Cardiac muscle cell (in vitro differentiated cells and primary cell): ENCODE measurements around the gene FAM114A2. TPM values are rescaled to one million over a fixed set of nuclear protein-coding genes. Genes with fewer than 3 reads are reported as not detected.

Experiments used
- DNase-seq, 2 donors: peaks; one replicate each; pipeline versions ENCODE4 v3.0.0 to v3.0.0-alpha.2; 2010 to 2017; ENCODE audit warnings: low read depth in 1 of 2, low spot score in 1 of 2
- H3K27ac ChIP-seq: fragments of 200-600 bp; sonication (generic); 2 replicates; pipeline ENCODE4 v1.5.1; 2016
- H3K27me3 ChIP-seq: fragments of 200-600 bp; sonication (generic); 2 replicates; pipeline ENCODE4 v1.6.0; 2016; ENCODE audit warnings: control low read depth
- H3K36me3 ChIP-seq: fragments of 200-600 bp; sonication (generic); 2 replicates; pipeline ENCODE4 v1.5.1; 2016; ENCODE audit warnings: control low read depth
- H3K4me1 ChIP-seq: fragments of 200-600 bp; sonication (generic); 2 replicates; pipeline ENCODE4 v1.8.1; 2017; ENCODE audit warnings: low read depth, mild to moderate bottlenecking, mixed run types
- H3K4me3 ChIP-seq: fragments of 200-600 bp; sonication (generic); 2 replicates; pipeline ENCODE4 v1.5.1; 2016; ENCODE audit warnings: mild to moderate bottlenecking
- H3K9me3 ChIP-seq: fragments of 200-600 bp; sonication (generic); 2 replicates; pipeline ENCODE4 v1.5.1; 2017; ENCODE audit warnings: low read depth, mild to moderate bottlenecking, control low read depth
- CTCF ChIP-seq: IDR thresholded peaks from 2 replicates; pipeline ENCODE4 v1.5.1; 2012; ENCODE audit warnings: low read depth, mild to moderate bottlenecking, low read length
- polyA plus RNA-seq: library from polyadenylated mRNA; unstranded; fragments of >200 nt; fragmentation: Nextera tagmentation; extraction: Ambion mirVana; gene quantifications from 2 replicates; pipeline ENCODE4 v1.2.1, GENCODE V29; 2016
- total RNA-seq: library from RNA; depleted of rRNA; stranded (reverse); fragments of >200 nt; gene quantifications from 2 replicates; pipeline ENCODE4 v1.2.3, GENCODE V29; 2016

Gene FAM114A2
- total and polyA plus RNA-seq, 2 experiments from 2014 or later = 10.3 to 13.6 TPM

DNA sequence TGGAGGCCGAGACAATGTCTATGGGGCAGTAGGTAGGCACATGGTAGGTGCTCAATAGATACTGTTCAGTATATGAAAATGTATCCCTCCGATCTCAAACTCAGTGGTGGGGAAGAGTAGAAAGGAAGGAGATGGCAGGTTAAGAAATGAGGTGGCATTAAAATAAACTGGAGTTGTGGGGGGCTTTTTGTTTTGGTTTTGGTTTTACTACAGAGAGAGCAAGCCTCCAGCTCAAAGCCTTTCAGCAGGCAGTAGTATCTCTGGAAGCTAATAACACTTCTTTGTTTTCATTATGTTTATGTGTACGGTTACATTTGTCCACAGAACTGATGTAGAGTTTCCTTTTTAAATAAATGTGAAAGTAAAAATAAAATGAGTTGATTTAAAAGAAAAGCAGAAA is 8.6 kb upstream of the FAM114A2 start:
- no peak for TF ChIP-seq CTCF
- H3K9me3 ChIP-seq = no peaks in the 10 kb centered on the region
- no peak overlapping the region for H3K27ac ChIP-seq
- DNase-seq = no peak
- H3K27me3 ChIP-seq = no peaks in the 10 kb centered on the region
- H3K36me3 ChIP-seq = no peaks in the 10 kb centered on the region
- no peaks in the 10 kb centered on the region for H3K4me1 ChIP-seq
- no peak overlapping the region for H3K4me3 ChIP-seq

DNA sequence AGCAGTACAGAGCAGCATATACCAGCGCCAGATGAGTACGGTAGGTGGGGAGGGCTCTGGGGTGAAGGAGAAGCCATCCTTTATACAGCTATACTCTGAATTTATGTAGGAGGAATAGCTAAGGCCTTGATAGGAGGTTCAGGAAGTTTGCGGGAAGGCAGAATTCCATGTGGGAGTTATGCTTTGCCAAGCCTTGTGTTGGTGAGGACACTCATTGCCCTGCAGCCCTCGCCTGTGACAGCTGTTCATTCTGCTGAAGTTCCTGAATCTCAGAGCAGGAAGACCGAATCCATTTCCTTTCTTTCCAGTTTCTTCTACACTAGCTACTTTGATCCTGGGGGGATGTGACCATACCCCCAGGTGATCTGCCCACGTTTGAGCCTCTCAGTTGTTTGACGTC is 7.8 kb upstream of the FAM114A2 start:
- no peaks in the 10 kb centered on the region for H3K27me3 ChIP-seq
- H3K9me3 ChIP-seq = no peaks in the 10 kb centered on the region
- peak in 1 of 2 donors; percentile 16 for DNase-seq
- no peak for TF ChIP-seq CTCF
- H3K27ac ChIP-seq = no peak overlapping the region
- no peaks in the 10 kb centered on the region for H3K36me3 ChIP-seq
- H3K4me1 ChIP-seq = no peaks in the 10 kb centered on the region
- H3K4me3 ChIP-seq = no peak overlapping the region

GRCh38 chr5:154044581-154044980 is 5.9 kb upstream of the FAM114A2 start:
- Histone ChIP-seq H3K4me1 (no peaks in the 10 kb centered on the region), H3K36me3 (no peaks in the 10 kb centered on the region), H3K9me3 (no peaks in the 10 kb centered on the region), H3K27ac (no peak overlapping the region), H3K27me3 (no peaks in the 10 kb centered on the region), H3K4me3 (no peak overlapping the region)
- TF ChIP-seq CTCF = no peak
- DNase-seq = no peak

DNA sequence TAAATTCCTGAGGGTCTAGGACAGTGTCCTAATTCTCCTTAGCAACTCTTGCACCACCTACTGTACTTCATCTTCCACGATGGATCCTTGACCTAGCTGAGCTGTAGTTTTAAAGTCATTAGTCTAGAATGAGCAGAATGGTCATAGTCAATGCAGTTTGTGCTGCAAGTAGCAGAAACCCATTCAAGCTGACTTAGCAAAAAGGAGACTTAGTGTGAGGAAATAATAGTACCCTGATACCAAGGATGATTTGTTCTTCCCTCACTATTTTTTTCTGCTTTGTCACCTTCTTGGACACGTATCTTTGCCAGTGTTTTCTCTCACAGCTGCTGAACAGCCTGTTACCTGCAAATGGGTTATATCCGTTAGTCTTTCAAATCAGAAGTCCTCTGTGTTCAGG is 5.4 kb upstream of the FAM114A2 start:
- no peaks in the 10 kb centered on the region for H3K36me3 ChIP-seq
- DNase-seq = no peak
- H3K9me3 ChIP-seq = no peaks in the 10 kb centered on the region
- H3K27me3 ChIP-seq = no peaks in the 10 kb centered on the region
- no peak overlapping the region for H3K27ac ChIP-seq
- no peak for TF ChIP-seq CTCF
- no peak overlapping the region for H3K4me3 ChIP-seq
- no peaks in the 10 kb centered on the region for H3K4me1 ChIP-seq

- Histone ChIP-seq H3K27me3 (no peaks in the 10 kb centered on the region), H3K36me3 (no peaks in the 10 kb centered on the region), H3K4me1 (no peaks in the 10 kb centered on the region), H3K4me3 (no peak overlapping the region), H3K9me3 (no peaks in the 10 kb centered on the region), H3K27ac (no peak overlapping the region)
- DNase-seq = peak in 1 of 2 donors; percentile 52
- no peak for TF ChIP-seq CTCF
Measured at GRCh38 chr5:154042766-154043165, 4.1 kb upstream of the FAM114A2 start.

DNA sequence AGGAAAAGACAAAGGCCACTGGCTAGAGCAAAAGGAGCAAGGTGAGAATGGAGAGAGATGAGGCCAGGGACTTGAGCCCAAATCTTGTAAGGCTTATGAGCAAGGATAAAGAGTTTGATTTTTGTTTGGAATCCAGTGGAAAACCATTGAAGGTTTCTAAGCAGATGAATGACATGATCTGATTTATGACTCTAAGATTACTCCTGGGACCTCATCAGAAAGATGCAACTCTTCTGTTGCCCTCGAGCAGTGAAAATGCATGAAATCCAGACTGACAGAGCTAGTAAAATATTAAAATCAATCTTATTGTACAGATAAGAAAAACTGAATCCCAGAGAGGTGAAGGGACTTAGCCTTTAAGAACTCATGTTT is 734 bp upstream of the FAM114A2 start:
- TF ChIP-seq CTCF = no peak
- Histone ChIP-seq H3K36me3 (no peaks in the 10 kb centered on the region), H3K27me3 (no peaks in the 10 kb centered on the region), H3K27ac (no peak overlapping the region), H3K4me1 (no peaks in the 10 kb centered on the region), H3K4me3 (peak overlapping the region; percentile 70), H3K9me3 (no peaks in the 10 kb centered on the region)
- no peak for DNase-seq
